Femur (tissue), 1 donor: ENCODE data around the gene IL31RA.
A peak's percentile ranks its signal among the peaks of the same experiment; 100 is the strongest.
"Not testable (repeated sequence)": the region's sequence is repeated elsewhere in the genome, so short reads cannot be mapped to it uniquely, and the experiment has no call there.

Experiments
- DNase-seq: peaks from one replicate; pipeline ENCODE4 v3.0.0-alpha.2; 2017

Gene IL31RA

DNA sequence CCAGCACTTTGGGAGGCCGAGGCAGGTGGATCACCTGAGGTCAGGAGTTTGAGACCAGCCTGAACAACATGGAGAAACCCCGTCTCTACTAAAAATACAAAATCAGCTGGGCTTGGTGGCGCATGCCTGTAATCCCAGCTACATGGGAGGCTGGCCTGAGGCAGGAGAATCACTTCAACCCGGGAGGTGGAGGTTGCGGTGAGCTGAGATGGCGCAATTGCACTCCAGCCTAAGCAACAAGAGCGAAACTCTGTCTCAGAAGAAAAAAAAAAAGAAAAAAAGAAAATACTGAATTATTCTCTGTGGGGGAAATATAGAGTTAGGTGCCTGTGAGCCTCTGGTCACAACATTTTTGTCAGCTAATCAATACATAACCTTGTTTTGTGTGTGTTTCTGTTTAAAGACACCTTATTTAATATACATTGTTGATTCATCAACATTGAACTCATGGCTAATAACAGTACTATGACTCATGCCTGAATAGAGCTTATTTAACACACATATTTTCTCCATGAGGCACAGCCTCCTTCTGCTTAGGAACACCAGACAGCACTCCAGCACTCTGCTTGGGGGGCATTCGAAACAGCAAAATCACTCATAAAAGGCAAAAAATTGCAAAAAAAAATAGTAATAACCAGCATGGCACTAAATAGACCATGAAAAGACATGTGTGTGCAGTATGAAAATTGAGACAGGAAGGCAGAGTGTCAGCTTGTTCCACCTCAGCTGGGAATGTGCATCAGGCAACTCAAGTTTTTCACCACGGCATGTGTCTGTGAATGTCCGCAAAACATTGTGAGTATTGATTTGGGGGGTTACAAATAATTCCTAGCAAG is at the start of gene IL31RA:
Gene IL31RA (plus strand): TSS at position 519 of the 836 bp plus-strand sequence. CDS start 214 bp downstream, at position 733.
- no peak for DNase-seq

DNA sequence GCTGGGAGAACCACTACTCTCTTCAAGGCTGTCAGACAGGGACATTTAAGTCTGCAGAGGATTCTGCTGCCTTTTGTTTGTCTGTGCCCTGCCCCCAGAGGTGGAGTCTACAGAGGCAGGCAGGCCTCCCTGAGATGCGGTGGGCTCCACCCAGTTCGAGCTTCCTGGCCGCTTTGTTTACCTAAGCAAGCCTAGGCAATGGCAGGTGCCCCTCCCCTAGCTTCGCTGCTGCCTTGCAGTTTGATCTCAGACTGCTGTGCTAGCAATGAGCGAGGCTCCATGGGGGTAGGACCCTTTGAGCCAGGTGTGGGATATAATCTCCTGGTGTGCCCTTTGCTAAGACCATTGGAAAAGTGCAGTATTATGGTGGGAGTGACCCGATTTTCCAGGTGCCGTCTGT is 42.3 kb upstream of the IL31RA start:
- not testable (repeated sequence) for DNase-seq

DNA sequence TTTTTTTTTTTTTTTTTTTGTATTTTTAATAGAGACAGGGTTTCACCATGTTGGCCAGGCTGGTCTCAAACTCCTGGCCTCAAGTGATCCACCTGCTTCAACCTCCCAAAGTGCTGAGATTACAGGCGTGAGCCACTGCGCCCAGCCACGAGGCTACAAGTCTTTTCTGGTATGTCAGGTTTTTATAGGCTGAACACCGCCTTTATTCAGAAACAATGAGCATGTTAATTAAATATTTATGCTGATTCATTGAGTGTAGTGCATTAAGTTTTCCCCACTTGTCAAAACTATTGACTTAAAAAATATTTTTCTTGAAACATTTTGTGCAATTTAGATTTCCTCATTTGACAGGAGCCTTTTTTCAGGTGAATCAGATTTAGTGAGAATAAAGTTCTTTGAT is 35.2 kb upstream of the IL31RA start:
- DNase-seq, result not testable (repeated sequence)

DNA sequence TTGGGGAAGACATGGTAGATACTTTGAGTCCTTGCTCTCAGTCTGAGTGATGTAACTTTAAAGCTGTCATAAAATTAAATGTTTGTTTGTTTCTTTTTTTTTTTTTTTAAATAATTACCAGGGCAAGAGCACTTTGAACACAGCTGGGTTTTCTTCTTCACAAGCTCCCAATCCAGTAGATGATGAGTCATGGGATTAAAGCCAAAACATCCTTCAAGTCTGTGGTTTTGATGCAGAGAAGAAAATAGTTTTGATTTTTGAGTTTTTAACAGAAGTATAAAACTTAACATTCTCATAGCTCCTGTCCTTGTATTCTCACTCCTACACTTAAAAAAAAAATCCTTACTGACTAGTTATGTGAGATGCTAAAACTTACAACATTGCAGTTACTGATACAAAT is 34.8 kb upstream of the IL31RA start:
- no peak for DNase-seq

DNA sequence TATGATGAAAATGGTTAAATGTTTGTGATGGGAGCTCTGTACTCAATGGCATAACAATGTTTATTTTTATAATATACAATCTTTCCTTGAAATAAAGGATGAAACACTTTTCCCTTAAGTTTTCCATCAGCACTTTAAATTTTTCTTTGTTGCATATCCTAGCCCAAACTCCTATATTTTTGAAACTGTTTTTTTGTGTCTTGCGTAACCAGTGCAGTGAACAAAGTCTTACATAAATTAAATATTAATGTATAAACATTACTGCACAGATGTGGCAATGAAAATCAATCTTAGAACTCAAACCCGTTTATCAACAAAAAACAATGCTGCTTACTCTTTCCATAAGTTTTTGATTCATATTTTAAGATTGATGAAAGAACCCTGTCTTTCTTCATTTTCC is 34.1 kb upstream of the IL31RA start:
- DNase-seq, result no peak

DNA sequence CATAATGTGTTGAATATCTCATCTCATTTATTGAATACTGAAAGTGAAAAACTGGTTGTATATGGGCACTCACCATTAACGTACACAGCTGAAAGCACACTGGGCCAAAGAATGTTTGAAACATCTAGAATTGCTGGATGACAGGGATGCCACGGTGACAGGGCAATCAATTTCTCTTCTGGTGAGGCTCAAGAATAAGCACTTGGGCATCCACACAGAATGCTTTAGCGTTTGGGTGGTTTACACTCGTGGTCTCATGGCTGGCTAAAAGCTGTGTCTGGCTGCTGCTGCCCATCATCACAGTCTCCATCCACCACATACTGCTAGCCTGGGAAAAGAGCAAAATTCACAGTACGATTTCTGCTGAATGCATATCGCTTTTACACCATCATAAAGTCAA is 30.7 kb upstream of the IL31RA start:
- no peak for DNase-seq

DNA sequence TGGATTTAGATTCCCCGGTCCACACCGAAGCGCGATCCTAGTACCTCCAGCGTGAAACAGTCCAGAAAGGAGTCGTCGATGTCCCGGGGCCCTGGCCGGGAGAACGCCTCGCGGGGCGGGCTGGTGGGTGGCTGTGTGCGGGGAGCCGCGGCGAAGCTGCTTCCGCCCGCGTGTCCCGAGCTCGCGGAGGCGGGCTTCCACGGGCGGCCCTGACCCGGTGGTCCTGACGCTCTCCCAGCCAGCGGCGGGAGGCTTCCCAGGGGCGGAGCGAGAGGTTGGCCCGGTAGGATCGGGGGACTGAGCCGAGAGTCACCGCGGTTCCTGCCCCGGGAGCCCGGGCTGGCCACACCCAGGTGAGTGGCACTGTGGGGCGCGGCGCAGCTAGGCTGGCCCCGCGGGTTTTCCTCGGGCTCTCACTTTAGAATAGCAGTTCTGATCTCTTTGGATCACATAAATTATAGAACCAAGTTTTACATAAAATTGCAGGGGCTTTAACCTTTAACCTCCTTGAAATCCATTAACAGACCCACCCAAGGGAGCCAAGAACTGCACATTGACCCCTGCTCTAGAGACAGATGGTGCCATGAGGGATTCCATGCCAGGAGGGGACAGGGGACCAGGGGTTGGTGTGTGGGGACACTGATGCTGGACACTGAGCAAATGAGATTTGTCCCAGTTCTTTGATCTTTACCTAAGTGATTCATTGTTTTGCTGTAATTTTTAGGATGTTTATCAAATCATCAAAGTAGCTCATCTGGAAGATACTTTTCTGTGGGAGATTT is 29.2 kb upstream of the IL31RA start:
- DNase-seq, result peak; percentile 39

DNA sequence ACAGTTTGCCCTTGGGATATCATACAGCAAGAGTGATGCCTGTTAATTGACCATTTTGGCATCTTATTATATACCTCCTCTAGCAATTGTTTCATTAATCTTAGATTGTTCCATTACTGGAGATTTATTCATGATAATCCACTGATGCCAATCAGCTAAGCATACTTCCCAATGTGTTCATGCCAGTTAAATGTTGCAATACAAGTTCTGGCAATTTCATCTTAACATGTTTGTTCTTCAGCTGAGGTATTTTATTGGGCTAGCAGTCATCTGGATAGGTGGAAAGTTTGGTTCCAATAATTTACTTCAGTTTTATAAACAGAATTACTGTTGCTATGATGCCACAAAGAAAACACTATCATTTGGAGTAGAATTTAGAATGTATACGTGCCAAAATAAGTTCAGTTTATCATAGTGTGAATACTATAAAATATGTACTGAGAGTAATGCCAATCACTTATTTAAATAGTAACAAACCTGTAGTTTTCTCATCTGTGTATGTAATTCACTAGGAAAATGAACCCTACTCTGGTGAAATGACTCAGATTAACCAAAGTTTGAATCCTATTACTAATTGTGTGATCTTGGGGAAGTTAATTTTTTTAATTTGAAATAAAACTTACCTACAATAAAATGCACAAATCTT is 27.9 kb upstream of the IL31RA start:
- DNase-seq, result no peak

DNA sequence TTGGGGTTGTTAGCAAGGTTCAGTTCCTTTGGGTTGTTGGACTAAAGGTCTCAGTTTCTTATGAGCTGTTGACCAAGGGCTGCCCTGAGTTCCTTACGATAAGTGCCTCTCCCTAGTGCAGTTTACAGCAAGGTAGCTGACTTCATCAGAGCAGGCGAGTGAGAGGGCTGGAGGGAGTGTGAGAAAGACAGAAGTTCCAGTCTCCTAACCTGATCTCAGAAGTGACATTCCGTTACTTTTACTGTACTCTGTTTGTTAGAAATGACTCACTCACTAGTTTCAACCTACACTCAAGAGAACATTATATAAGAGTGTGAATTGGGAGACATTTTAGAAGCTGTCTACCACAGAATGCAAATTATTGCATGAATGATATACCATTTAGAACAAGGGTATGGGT is 21.2 kb upstream of the IL31RA start:
- DNase-seq, result no peak

DNA sequence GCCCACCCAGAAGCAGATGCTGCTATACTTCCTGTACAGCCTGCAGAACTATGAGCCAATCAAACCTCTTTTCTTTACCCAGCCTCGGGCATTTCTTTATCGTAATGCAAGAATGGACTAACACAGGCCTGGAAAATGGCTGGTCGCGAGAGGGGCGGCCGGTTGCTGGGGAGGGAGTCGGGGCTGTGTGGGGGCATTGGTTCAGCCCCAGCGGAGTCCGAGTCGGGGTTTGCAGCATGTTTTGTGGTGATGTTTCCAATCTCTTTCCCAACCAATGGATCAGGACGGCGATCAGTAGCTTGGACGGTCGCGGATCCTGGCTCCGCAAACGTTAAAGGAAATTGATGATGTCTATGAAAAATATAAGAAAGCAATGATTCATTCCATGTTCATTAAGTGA is 18.7 kb upstream of the IL31RA start:
- DNase-seq, result no peak

DNA sequence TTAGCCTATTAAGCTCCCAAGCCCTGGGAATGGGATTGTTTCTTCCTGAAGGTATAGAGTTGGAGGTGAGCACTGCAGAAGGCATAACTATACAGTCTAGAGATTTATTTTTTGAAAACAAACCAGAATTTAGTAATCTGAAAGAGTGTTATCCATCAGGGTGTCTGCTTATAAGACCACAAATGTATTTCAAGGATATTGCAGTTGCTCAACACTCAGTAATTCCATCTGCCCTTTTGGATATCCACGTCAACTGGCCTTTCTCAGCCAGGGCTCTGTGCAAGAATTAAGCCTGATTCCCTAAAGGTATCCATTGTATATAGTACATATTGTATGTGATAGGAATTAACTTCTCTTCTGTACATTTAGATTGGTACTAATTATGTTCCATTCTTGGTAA is 15.0 kb upstream of the IL31RA start:
- DNase-seq, result no peak

DNA sequence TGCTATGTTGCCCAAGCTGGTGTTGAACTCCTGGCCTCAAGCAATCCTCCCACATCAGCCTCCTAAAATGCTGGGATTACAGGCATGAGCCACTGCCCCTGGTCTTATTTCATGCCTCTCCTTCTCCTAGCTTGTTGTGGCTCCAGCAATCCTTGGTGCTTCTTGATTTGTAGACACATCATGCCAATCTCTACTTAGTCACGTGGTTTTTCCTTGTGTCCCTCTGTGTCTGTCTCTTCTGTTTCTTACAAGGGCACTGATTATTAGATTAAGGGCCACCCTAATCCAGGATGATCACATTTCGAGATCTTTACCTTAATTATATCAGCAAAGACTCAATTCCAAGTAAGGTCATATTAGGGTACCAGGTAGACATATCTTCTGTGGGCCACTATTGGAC is 9.2 kb upstream of the IL31RA start:
- no peak for DNase-seq

DNA sequence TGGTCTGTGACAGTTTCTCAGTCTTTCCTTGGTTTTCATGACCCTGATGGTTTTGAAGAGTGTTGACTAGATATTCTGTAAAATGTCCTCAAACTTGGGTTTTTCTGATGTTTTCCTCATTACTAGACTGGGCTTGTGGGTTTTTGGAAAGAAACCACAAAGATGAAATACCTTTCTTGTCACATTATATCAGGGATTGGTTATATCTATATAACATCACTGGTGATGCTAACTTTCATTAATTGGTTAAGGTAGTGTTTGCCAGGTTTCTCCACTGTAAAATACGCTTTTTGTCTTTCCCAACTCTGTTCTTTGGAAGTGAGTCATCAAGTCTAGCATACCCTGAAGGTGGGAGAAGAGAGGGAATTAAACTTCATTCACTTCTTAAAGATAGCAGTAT is 3.3 kb upstream of the IL31RA start:
- no peak for DNase-seq

DNA sequence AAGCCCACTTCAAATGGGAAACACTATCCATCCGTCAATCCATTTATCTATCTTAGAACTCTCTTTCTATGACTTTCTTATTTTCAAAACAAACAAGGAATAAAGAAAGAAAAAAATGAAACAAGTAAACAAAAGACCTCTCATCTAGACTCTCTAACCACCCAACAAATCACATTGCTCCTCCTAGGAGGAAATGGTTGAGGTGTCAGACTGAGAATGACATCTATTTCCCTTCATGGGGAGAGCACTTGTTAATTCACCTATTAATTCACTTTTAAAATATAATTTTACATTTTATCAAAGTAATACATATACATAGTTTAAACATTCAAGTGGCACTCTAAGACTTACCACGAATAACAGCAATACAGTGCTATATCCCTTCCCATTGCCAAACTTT is 2.4 kb upstream of the IL31RA start:
- no peak for DNase-seq

DNA sequence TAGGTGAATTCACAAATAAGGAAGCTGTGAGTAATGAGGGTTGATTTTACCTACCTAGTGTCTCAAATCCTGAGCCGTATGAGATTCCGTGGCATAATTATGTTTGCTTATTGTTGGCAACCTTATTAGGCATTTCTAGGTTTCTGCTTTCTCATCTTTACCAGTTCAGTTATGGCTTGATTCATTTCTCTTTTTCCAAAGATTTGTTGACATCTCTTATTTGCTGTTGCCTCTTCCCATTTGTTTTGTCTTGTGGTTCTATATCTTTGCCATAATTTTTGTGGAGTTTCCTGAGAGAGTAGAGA is 470 bp downstream of the IL31RA start:
- DNase-seq, result no peak

DNA sequence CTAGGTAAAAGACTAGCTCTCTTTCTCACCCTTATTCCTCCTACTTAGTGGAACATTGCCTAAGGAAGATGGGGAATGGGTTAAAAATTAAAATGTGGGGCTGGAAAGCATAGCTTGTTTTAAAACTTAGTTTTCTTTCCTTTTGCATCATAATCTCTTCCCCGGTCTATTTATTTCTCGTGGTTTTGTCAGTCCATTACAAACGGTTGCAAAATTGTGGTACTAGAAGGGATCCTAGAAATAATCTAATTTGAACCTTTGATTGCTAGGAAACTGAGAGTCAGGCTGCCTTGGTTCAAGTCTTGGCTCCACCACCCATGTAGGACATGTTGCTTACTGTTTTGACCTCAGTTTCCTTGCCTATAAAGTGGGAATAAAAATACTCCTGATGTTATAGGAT is 1.3 kb downstream of the IL31RA start:
- DNase-seq, result no peak

DNA sequence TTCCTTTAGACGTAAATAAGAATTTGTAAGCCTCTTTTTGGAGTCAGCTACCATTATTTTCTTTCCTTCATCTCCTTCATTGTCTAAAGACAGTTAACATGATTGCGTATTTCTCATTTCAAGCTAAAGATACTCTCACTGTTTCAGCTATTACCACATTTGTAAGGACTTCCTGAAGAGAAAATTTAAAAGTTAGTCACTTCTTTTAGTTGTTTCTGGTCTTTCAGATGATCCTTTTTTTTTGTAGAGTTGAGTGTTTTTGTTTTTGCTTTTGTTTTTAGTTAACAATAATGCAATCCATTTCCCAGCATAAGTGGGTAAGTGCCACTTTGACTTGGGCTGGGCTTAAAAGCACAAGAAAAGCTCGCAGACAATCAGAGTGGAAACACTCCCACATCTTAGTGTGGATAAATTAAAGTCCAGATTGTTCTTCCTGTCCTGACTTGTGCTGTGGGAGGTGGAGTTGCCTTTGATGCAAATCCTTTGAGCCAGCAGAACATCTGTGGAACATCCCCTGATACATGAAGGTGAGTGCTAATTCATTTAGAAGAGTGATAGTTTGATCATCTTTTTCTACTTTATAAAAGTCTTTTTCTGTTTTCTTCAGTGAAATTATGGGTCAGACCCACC is 2.0 kb downstream of the IL31RA start:
- no peak for DNase-seq

DNA sequence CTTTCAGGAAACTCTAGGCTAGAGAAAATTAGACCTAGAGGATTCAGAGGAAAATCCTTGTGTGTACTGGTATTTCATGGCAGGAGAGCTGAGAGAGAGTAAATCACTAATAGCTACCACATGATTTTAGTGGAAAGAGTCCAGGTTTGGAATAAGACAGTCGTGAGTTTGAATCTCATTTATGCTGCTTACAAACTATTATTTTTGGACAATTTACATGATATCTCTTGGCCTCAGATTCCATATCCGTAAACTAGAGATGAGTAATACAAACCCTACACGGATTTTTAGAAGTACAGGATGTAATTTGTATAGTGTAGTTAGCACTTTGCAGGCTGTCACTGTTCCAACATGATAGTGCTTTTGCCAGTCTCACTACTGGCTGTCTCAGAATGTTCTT is 2.7 kb downstream of the IL31RA start:
- DNase-seq, result no peak

DNA sequence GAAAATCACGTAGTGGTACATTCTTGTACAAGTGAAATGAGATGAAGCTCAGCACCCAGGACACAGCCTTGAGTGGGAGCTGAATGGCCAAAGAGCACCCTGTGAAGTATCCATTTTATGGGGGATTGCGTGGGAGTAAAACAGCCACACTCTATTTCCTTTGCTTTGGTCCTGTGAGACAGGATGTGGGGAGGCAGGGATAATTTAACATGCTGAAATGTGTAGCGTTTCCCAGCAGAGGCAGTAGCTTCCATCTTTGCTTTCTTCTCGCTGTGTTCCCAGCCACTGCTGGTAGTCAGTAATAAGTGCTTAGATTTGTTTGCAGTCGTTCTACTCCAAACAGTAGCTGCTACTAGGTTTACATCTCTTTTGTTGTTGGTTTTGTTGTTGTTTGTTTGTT is 4.4 kb downstream of the IL31RA start:
- no peak for DNase-seq

DNA sequence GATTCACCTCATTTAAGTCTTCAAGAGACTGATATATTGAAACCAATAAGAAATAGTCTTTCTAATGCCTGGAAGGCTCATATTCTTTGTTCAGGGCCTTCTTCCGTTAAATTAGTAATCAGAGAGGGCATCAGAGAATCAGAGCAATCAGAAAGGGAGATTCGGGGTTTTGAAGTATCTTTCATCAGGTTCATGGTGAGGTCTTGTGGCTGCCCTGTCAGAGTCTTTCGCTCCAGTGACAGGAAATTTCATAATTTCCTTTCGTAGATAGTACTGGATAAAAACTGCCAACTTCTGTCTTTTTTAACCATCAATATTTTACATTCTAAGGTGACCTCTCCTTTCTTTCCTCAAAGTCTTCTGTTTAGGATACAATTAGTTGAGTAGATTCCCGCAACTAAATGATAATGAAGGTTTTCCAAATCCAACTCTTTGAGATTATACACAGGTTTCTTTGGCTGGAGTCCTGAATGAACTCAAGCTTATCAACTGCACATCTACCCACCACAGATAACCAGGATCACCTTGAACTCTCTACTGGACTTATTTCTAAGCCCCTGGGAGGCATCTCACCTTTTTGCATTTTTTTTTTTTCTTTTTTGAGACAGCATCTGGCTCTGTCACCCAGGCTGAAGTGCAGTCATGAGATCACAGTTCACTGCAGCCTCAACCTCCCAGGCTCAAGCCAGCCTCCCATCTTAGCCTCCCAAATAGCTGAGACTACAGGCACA is 5.5 kb downstream of the IL31RA start:
- no peak for DNase-seq

DNA sequence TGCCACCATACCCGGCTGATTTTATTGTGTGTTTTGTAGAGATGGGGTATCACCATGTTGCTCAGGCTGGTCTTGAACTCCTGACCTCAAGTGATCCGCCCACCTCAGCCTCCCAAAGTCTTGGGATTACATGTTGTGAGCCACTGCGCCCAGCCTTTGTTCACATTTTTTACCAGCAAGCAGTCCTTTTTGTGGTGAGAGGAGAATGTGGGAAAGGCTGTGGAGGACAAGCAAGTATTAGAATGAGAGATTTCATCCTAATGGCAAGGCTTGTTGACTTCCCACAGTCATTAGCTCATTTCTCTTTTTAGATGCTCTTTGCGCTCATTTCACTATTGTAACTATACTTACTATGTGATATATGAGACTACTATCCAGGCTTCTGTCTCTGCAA is 6.1 kb downstream of the IL31RA start:
- DNase-seq, result no peak

DNA sequence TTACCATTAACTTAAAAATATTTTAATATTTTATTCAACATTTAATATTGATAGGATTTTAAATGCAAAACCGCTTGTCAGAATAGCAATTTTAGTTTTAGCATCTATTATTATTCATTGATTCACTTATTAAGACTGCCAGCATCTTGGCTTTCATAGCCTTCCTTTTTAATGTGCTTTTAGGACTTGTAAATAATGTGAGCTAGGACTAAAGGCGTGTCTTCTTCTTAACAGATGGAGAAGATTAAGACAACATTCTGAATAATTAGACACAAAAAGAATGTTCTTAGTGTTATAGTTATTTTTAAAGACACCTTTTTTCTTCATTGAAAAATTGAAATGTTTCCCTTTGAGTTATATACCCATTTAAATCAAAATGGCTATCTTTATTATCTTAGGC is 6.9 kb downstream of the IL31RA start:
- DNase-seq, result no peak

DNA sequence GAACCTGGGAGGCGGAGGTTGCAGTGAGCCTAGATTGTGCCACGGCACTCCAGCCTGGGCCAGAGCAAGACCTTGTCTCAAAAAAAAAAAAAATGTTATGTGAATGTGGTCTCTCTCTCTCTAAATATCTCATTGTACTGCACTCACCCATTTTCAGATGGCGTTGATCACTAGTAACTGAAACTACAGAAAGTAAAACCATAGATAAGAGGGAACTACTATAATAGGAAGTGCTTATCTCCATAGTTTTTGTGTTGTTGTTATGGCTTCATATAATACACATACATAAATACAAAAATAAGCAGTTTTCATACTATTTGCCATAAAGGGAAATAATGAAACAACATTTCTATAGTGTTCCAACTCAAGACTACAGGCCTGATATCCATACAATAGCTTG is 9.1 kb downstream of the IL31RA start:
- DNase-seq, result no peak
